ENCODE measurements around the gene HUNK.

The HUNK gene

GRCh38 chr21:31930001-31930400 is 57.2 kb downstream of the HUNK start:
- Histone ChIP-seq H4K20me1 (ENCODE audit: control insufficient read depth, insufficient read depth, low read depth, low read length) (no peaks in the 10 kb centered on the region), H3K4me1 (ENCODE audit: control insufficient read depth, low read length) (no peaks in the 10 kb centered on the region), H3K27me3 (ENCODE audit: control insufficient read depth, low read length) (no peaks in the 10 kb centered on the region), H3K4me2 (ENCODE audit: low read length) (no peak overlapping the region), H3K36me3 (ENCODE audit: control insufficient read depth, low read length) (no peaks in the 10 kb centered on the region), H3K4me3 (ENCODE audit: low read length) (no peak overlapping the region), H3K27ac (ENCODE audit: low read depth, low read length) (no peak overlapping the region), H3K9me2 (replicated peaks; ENCODE audit: control insufficient read depth, low read length) (no peaks in the 10 kb centered on the region), H3K9me3 (ENCODE audit: control insufficient read depth, insufficient read depth, low read length) (no peaks in the 10 kb centered on the region), H3F3A (ENCODE audit: control insufficient read depth, insufficient read depth) (no peaks in the 10 kb centered on the region), H3K79me2 (ENCODE audit: control insufficient read depth, low read length) (no peaks in the 10 kb centered on the region)
- no peak for TF ChIP-seq CTCF (IDR thresholded peaks at IDR 0.05; ENCODE audit: low read depth, low read length, poor library complexity, severe bottlenecking)
- TF ChIP-seq EZH2phosphoT487 (IDR thresholded peaks at IDR 0.05; ENCODE audit: borderline replicate concordance, low read length) = no peak

- Histone ChIP-seq H3K9me2 (replicated peaks; ENCODE audit: control insufficient read depth, low read length) (no peaks in the 10 kb centered on the region), H3K9me3 (ENCODE audit: control insufficient read depth, insufficient read depth, low read length) (no peaks in the 10 kb centered on the region), H3F3A (ENCODE audit: control insufficient read depth, insufficient read depth) (no peaks in the 10 kb centered on the region), H3K36me3 (ENCODE audit: control insufficient read depth, low read length) (no peaks in the 10 kb centered on the region), H3K27ac (ENCODE audit: low read depth, low read length) (no peak overlapping the region), H3K79me2 (ENCODE audit: control insufficient read depth, low read length) (no peaks in the 10 kb centered on the region), H3K27me3 (ENCODE audit: control insufficient read depth, low read length) (no peaks in the 10 kb centered on the region), H3K4me2 (ENCODE audit: low read length) (no peak overlapping the region), H3K4me1 (ENCODE audit: control insufficient read depth, low read length) (no peaks in the 10 kb centered on the region), H3K4me3 (ENCODE audit: low read length) (no peak overlapping the region), H4K20me1 (ENCODE audit: control insufficient read depth, insufficient read depth, low read depth, low read length) (no peaks in the 10 kb centered on the region)
- TF ChIP-seq EZH2phosphoT487 (IDR thresholded peaks at IDR 0.05; ENCODE audit: borderline replicate concordance, low read length) = no peak
- TF ChIP-seq CTCF (IDR thresholded peaks at IDR 0.05; ENCODE audit: low read depth, low read length, poor library complexity, severe bottlenecking) = no peak
Observed at GRCh38 chr21:31931644-31932469, 59.0 kb downstream of the HUNK start.

- H3K36me3 ChIP-seq (ENCODE audit: control insufficient read depth, low read length) = no peaks in the 10 kb centered on the region
- H3K9me3 ChIP-seq (ENCODE audit: control insufficient read depth, insufficient read depth, low read length) = no peaks in the 10 kb centered on the region
- H3K27me3 ChIP-seq (ENCODE audit: control insufficient read depth, low read length) = no peaks in the 10 kb centered on the region
- no peaks in the 10 kb centered on the region for H3F3A ChIP-seq (ENCODE audit: control insufficient read depth, insufficient read depth)
- H3K4me1 ChIP-seq (ENCODE audit: control insufficient read depth, low read length) = no peaks in the 10 kb centered on the region
- H3K79me2 ChIP-seq (ENCODE audit: control insufficient read depth, low read length) = no peaks in the 10 kb centered on the region
- H3K4me2 ChIP-seq (ENCODE audit: low read length) = no peak overlapping the region
- TF ChIP-seq CTCF (IDR thresholded peaks at IDR 0.05; ENCODE audit: low read depth, low read length, poor library complexity, severe bottlenecking) = no peak
- TF ChIP-seq EZH2phosphoT487 (IDR thresholded peaks at IDR 0.05; ENCODE audit: borderline replicate concordance, low read length) = no peak
- H4K20me1 ChIP-seq (ENCODE audit: control insufficient read depth, insufficient read depth, low read depth, low read length) = no peaks in the 10 kb centered on the region
- no peak overlapping the region for H3K4me3 ChIP-seq (ENCODE audit: low read length)
- H3K9me2 ChIP-seq (replicated peaks; ENCODE audit: control insufficient read depth, low read length) = no peaks in the 10 kb centered on the region
- H3K27ac ChIP-seq (ENCODE audit: low read depth, low read length) = no peak overlapping the region
Observed at GRCh38 chr21:31932470-31932764, 59.6 kb downstream of the HUNK start.

Measured in DOHH2 (cell line).